Activated T-cell treated with anti-CD3 and anti-CD28 coated beads, Interleukin-2, amount 50 U/mL, for 1 hour (primary cell): ENCODE measurements around the gene FAM13A.
"Not testable (repeated sequence)": the region's sequence is repeated elsewhere in the genome, so short reads cannot be mapped to it uniquely, and the experiment has no call there.

ENCODE experiments used
- DNase-seq: peaks from one replicate; pipeline ENCODE4 v3.0.0-alpha.2; 2020

The FAM13A gene

DNA sequence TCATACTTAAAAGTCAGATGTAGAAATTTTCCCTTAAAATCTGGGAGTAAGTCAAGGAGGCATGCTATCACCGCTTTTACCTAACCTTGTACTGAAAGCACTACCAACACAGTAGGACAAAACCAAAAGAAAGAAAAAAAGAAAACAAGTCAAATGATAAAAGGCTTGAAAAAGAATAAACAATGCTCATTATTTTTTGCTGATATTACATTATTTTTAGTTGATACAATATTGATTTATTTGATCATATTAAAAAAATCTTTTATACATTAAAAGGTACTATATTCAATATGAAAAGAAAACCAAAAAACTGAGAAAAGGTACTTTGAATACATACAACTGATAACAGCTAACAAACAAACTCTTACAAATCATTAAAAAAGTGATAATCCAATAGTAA lies 164.3 kb downstream of the FAM13A start:
- no peak for DNase-seq

- no peak for DNase-seq
Observed at GRCh38 chr4:88891636-88892035, 165.3 kb downstream of the FAM13A start.

- not testable (repeated sequence) for DNase-seq
Observed at GRCh38 chr4:88887409-88887808, 169.6 kb downstream of the FAM13A start.

- DNase-seq: no peak
Observed at GRCh38 chr4:88881227-88881569, 175.8 kb downstream of the FAM13A start.

DNA sequence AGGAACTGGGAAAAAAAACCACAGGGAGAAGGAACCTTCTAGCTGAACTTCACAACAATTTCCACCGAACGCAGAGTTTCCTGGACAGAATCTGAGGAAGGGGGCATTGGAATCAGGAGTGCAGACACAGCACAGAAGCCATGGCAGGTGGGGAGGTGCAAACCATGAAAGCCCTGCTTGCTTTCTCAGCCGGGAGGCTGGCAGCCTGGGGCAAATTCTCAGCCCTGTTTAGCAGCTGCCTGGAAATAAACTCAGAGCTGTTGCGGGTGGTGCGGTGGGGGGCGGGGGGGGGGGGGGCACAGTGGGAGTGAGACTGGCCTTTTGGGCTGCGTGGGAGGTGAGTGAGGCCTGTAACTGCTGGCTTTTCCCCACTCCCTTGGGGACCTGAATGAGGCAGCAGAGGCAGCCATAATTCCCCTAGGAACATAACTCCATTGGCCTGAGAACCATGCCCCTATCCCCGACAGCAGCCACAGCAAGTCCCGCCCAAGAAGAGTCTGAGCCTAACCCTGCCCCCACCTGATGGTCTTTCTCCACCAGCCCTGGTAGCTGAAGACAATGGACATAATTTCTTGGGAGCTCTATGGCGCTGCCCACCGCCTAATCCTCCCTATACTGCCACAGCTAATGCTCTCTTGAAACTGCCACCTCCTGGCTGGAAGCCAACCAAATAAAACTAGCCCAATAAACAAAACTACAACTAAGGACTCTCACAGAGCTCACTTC lies 176.3 kb downstream of the FAM13A start:
- DNase-seq: no peak

DNA sequence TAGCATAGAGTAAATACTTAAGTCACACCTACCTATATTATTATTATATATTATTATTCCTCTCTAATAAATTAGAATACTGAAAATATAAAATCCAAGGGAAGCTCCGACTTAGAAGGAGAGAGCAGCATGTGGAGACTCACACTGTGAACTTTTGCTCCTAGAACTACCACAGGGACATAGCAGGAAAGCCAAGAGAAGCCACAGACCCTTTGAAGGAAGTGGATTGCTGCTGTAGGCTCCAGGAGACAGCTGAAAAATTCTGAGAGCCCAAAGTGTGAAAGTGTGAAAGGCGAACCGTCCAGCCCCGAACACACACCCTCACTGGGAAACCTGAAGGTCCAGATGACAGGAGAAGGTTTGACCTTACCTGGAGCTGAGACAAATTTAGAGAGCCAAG lies 177.0 kb downstream of the FAM13A start:
- no peak for DNase-seq

DNA sequence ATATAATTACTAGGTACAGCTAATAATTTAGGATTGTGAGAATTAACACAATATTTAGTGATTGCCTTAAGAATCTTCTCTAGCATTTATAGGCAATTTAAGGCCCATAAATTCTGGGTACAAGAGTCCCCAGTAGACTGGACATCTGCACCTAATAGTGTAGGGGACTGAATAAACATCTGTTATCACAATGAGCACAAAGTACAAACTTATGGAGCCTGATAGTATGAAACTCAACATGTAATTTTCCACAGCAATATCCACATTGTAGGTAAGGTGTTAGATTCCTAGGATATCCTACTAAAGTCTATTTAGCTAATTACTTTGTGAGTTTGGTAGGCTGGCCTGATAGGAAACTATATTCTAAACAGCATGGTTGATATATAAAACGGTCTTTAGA lies 178.3 kb downstream of the FAM13A start:
- DNase-seq: no peak

DNA sequence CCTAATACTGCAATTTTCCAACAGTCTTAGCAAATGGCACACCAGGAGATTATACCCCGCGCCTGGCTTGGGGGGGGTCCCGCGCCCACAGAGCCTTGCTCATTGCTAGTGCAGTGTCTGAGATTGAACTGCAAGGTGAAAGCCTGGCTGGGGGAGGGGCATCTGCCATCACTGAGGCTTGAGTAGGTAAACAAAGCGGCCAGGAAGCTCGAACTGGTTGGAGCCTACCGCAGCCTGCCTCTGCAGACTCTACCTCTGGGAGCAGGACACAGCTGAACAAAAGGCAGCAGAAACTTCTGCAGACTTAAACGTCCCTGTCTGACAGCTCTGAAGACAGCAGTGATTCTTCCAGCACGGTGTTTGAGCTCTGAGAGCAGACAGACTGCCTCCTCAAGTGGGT lies 186.6 kb downstream of the FAM13A start:
- DNase-seq: no peak

GRCh38 chr4:88868510-88868909 lies 188.5 kb downstream of the FAM13A start:
- no peak for DNase-seq

- DNase-seq: no peak
Observed at GRCh38 chr4:88866862-88867550, 190.0 kb downstream of the FAM13A start.

GRCh38 chr4:88865466-88865865 lies 191.5 kb downstream of the FAM13A start:
- no peak for DNase-seq

GRCh38 chr4:88865046-88865445 lies 191.9 kb downstream of the FAM13A start:
- DNase-seq: no peak

DNA sequence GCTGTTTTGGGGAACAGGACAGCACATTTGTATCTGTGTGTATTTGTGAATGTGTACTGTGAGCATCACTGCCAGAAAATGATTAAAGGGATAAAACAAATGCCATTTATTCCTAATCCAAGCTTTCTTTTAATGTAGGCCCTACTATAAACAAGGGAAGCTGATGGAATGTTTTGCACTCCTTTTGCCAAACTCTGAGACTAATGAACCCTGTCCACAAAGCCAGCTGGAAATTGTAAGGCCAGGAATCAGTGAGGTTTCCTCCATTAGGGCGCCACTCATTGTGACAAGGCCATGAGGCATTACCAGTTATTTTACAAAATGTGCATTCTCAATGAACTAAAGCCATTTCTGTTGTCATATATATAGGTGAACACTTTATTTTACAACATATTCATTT lies 196.4 kb downstream of the FAM13A start:
- DNase-seq: no peak

DNA sequence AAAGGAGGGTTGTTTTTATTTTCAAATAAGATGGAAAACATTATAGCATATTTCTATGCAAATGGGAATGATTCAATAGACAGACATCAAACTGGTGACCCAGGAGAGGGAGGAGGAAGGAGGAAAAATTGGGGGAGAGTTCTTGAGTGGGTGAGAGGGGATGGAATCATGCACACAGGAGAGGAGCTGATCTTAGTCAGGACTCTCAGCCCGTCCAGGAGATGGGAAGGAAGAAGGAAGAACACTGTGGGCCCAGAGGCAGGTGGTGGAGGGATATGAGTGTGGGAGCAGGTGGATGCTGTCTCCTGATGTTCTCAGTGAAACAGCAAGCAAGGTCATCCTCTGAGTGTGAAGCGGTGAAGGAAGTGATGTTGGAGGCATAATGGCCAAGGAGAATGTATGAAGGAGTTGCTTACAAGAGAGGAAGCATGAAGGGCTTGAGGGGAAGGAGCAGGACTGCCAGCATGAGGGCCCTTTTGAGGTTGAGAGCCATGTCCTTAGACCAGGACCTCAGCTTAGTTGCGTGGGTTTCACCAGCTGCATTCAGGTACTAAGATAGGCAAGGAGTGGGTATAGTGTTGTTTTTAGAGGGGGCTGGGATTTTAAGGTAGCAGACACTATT lies 197.7 kb downstream of the FAM13A start:
- DNase-seq: no peak

- no peak for DNase-seq
Observed at GRCh38 chr4:88858752-88859151, 198.2 kb downstream of the FAM13A start.

DNA sequence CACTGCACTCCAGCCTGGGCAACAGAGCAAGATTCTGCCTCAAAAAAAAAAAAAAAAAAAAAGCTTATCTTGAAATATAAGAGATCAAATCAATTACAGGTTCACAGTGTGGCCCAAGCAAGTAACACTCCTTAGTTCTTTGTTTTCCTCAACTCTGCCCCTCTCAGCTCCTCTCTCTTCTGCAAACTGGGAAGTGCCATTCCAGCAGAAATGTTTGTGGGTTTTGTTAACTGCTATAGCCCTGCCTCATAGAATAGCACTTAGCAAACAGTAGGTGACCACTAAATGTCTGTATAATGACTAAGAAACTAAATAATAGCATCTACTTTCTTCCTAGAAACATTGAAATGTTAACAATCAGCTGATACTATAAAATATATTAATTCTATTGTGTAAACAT lies 199.4 kb downstream of the FAM13A start:
- no peak for DNase-seq

- no peak for DNase-seq
Observed at GRCh38 chr4:88854481-88854880, 202.5 kb downstream of the FAM13A start.

DNA sequence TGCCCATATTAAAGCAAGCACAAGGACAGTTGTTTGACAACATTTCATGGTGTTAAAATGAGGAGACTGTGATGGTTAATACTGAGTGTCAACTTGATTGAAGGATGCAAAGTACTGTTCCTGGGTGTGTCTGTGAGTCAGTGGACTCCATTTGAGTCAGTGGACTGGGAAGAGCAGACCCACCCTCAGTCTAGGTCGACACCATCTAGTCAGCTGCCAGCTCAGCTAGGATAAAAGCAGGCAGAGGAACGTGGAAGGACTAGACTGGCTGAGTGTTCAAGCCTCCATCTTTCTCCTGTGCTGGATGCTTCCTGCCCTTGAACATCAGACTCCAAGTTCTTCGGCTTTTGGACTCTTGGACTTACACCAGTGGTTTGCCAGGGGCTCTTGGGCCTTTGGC lies 203.4 kb downstream of the FAM13A start:
- DNase-seq: not testable (repeated sequence)

GRCh38 chr4:88846206-88846790 lies 210.7 kb downstream of the FAM13A start:
- no peak for DNase-seq

DNA sequence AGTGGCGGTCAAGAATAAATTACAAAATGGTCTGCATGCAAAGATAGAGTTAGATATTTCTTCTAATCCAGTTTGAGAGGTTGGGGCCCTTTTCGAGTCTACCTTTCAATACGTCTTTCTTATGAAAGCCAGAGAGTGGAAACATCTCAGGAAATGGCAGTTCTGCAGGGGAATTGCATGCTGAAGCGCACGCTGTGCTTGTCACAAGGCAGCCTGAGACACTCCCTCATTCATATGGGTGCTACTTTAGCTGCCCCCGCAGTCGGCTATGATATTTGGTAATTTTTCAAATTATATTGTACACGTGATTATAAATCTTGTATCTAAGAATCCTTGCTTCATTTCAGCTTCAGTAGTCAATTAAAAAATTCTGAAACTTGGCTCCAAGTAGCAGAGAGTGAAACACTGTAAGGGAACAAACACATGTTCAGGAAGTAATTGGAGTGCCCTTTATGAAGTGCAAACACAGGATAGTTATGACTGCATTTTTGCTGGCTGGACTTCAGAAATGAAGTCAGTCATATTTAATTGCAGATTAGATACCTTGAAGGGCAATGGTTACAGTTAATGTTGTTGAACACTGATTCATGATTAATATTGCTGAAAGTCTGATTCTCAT lies 213.8 kb downstream of the FAM13A start:
- no peak for DNase-seq

DNA sequence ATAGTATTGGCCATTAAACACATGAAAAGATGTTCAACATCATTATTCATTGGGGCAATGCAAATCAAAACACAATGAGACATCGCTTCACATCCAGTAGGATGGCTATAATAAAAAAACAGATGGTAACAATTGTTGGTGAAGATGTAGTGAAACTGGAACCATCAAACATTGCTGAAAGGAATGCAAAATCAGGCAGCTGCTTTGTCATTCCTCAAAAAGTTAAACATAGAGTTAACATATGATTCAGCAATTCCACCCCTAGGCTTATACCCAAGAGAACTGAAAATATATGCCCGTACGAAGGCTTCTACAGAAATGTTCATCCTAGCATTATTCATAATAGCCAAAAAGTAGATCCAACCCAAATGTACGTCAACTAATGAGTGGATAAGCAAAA lies 215.3 kb downstream of the FAM13A start:
- no peak for DNase-seq

DNA sequence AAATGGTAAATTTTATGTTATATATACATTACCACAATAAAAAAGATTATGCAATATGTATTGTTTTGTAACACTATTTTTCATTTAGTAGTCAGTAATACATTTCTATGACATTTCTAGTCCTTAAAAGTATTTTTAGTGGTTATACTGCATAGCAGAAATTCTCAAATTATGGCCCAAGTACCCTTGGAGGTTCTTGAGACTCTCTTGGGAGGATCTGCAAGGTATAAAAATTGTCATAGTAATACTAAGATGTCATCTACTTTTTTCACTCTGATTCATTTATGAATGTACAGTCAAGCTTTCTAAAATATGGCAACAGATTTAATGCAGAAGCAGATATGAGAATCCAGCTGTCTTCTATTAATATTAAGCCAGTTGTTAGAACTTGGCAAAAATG lies 220.8 kb downstream of the FAM13A start:
- DNase-seq: no peak

DNA sequence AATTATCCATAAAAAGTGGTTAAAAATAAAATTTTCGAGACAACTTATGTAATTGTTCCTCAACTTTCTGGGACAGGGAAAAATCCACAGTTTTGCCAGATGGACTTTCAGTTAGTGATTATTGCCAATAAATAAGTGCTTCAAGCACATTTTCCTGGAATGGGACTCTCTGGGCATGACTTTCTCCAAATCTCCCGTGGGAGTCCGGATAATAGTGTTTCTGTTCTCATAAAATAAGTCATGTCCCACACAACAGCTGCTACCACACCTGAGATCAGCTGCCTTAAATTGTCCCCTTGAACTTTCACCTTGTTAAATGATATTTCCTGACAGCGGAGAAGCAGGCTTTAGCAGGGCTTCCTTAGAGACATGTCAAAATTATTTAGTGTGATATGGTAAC lies 226.0 kb downstream of the FAM13A start:
- DNase-seq: no peak

DNA sequence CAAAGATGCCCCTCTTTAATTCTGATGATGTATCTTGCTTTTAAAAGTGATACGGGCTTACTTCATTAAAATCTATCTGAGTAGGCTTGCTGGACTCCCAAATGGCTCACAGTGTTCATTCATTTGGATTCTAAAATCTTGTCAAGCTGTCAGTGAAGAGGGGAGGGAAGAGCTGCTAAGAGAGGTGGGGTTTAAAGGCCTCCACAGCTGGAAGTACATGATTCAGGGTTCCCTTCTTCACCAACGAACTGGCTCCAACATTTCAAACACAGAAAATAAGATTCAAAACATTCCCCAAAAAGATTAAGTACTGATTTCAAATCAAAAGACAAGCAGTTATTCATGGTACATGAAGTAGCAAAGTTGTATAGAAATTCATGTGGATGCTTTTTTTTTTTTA lies 226.4 kb downstream of the FAM13A start:
- DNase-seq: no peak
